NCI-H748 (cell line): ENCODE data around the gene TOMM5.

ENCODE experiments used
- DNase-seq: peaks from one replicate; lab custom pipeline; 2025; ENCODE audit not compliant: unreplicated experiment; lab: John Stamatoyannopoulos, UW

TOMM5 gene

DNA sequence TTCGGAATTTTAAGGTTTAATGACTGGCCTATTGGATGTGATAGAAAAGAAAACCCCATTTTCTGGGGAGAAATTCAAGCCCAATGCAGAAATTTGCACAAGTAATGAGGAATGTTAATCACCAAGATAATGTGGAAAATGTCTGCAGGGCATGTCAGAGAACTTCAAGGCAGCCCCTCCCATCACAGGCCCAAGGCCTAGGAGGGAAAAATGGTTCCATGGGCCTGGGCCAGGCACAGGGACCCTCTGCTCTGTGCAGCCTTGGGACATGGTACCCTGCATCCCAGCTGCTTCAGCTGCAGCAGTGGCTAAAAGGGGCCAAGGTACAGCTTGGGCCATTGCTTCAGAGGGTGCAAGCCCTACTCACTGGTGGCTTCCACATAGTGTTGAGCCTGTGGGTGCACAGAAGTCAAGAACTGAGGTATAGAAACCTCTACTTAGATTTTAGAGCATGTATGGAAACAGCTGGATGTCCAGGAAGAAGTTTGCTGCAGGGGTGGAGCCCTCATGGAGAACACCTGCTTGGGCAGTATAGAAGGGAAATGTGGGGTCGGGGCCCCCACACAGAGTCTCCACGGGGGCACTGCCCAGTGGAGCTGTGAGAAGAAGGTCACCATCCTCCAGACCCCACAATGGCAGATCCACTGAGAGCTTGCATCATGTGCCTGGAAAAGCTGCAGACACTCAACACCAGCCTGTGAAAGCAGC lies 28.4 kb downstream of the TOMM5 start:
- no peak for DNase-seq

DNA sequence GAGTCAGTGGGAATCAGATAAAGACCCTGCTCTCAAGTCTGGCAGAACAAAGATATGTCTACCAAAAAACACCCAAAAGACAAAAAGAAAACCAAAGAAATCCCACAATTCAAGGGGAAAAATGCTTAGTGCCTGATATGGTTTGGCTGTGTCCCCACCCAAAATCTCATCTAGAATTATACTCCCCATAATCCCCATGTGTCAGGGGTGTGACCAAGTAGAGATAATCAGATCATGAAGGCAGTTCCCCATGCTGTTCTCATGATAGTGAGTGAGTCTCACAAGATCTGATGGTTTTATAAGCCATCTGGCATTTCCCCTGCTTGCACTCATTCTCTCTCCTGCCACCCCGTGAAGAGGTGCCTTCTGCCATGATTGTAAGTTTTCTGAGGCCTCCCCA lies 29.6 kb downstream of the TOMM5 start:
- DNase-seq: no peak

- DNase-seq: no peak
Observed at GRCh38 chr9:37561682-37562081, 30.7 kb downstream of the TOMM5 start.

- DNase-seq: no peak
Observed at GRCh38 chr9:37559855-37560592, 32.4 kb downstream of the TOMM5 start.

GRCh38 chr9:37559125-37559524 lies 33.3 kb downstream of the TOMM5 start:
- DNase-seq: no peak

- DNase-seq: no peak
Observed at GRCh38 chr9:37555786-37556185, 36.6 kb downstream of the TOMM5 start.

DNA sequence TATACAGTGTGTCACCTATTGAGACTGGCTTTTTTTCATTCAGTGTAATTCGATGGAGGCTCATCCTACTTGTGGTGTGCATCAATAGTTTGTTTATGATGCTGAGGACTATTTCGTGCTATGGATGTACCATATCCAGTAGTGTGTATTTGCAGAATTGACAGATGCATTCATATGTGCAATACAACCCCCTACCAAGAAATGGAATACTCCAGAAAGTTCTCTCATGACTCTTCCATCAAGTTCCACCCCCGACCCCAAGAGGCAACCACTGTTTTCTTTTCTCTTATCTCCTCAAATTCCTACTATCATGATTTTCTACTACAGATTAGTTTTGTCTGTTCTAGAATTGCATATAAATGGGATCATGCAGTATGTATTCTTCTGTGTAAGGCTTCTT lies 38.1 kb downstream of the TOMM5 start:
- DNase-seq: no peak

GRCh38 chr9:37551888-37552287 lies 40.5 kb downstream of the TOMM5 start:
- DNase-seq: no peak

- DNase-seq: no peak
Observed at GRCh38 chr9:37551468-37551867, 40.9 kb downstream of the TOMM5 start.

GRCh38 chr9:37550781-37551180 lies 41.6 kb downstream of the TOMM5 start:
- DNase-seq: no peak

- no peak for DNase-seq
Observed at GRCh38 chr9:37549527-37549926, 42.9 kb downstream of the TOMM5 start.

GRCh38 chr9:37547328-37547878 lies 45.0 kb downstream of the TOMM5 start:
- no peak for DNase-seq

DNA sequence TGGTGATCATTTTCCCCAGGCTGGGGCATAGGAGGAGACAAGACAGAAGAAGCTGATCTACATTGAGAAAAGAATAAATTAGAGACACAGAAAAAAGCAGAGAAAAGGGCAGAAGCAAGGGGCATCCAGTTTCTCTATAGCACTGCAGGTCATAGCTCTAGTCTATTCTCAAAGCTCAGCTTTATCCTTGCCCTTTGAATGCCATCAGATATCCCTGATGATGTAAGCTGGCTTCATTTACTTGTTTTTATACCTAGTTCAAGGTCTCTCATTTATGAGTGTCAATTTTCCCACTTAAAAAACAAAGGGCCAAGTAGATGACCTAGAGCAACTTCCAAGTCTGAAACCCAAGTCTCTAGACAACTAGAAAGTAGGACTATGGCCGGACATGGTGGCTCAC lies 48.9 kb downstream of the TOMM5 start:
- DNase-seq: no peak

GRCh38 chr9:37542895-37543294 lies 49.5 kb downstream of the TOMM5 start:
- no peak for DNase-seq

DNA sequence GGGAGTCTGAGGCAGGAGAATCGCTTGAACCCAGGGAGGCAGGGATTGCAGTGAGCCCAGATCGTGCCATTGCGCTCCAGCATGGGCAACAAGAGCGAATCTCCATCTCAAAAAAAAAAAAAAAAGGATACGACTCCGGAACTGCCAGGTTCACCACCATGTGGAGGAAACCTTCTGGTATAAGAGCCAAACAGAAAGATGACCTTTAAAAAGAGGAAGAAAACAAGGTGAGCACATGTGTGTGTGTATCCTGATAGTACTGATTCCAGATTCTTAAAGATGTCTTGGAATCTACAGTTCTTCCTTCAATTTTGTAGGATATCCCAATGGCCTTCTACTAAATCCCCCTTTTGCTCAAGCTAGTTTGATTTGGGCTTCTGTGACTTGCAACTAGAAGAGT lies 49.9 kb downstream of the TOMM5 start:
- no peak for DNase-seq

DNA sequence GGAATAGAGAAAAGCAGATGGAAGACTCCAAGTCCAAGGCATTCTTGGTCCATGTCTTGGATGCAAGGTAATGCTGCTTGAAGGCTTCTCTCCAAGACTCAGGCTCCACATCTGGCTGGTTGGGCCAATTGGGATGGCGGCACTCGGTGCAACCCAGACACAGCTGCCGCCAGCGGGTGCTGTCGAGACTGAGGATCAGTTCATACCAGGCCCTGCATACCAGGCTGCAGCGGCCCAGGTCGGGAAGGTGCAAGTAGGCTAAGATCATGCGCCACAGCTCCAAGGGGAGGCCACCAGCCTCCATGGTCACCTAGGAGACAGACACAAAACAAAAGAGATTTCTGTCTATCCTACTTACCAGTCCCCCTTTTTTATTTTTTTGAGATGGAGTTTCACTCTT lies 50.9 kb downstream of the TOMM5 start:
- DNase-seq: no peak

- DNase-seq: no peak
Observed at GRCh38 chr9:37540634-37541033, 51.8 kb downstream of the TOMM5 start.

GRCh38 chr9:37539634-37540033 lies 52.8 kb downstream of the TOMM5 start:
- no peak for DNase-seq
